HUES6 (cell line): Measurements from ENCODE around the gene OSBPL1A.

Experiments used
- H3K27ac ChIP-seq: 2 replicates; pipeline ENCODE4 v1.7.0; 2013; ENCODE audit warnings: low read depth, mild to moderate bottlenecking, low read length, inconsistent platforms
- H3K27me3 ChIP-seq: 2 replicates; pipeline ENCODE4 v1.6.1; 2013; ENCODE audit warnings: low read length; ENCODE audit not compliant: control insufficient read depth, insufficient read depth
- H3K36me3 ChIP-seq: 2 replicates; pipeline ENCODE4 v1.6.1; 2013; ENCODE audit warnings: low read length; ENCODE audit not compliant: control insufficient read depth, insufficient read depth
- H3K4me1 ChIP-seq: 2 replicates; pipeline ENCODE4 v1.6.1; 2013; ENCODE audit warnings: low read length; ENCODE audit not compliant: control insufficient read depth, insufficient read depth
- H3K4me3 ChIP-seq: 2 replicates; pipeline ENCODE4 v1.5.1; 2013; ENCODE audit warnings: low read depth, low read length
- H3K9ac ChIP-seq: one replicate; pipeline ENCODE4 v1.6.1; 2013; ENCODE audit warnings: mild to moderate bottlenecking, low read length
- H3K9me3 ChIP-seq: 2 replicates; pipeline ENCODE4 v1.6.1; 2013; ENCODE audit warnings: low read depth, low read length; ENCODE audit not compliant: control insufficient read depth, insufficient read depth

The OSBPL1A gene

DNA sequence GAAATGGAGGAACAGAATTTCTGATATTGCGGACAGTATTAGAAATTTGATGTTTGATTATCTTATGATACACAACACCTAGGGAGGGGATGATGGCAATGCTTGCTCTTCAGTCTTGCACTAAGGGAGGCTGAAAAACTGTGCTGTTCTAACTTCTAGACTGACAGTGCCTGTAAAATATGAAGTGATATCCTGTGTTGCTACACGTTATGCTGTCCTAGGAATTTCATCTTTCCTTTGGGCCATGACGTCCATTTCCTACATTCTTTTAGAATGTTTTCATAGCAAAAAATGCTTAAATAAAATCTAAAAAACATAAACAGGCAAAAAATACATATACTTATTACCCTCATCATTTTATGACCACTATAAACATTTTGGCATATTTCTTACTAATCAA, 55.3 kb downstream of the OSBPL1A start:
- Histone ChIP-seq H3K4me3 (no peak overlapping the region), H3K4me1 (no peaks in the 10 kb centered on the region), H3K9me3 (no peaks in the 10 kb centered on the region), H3K36me3 (no peaks in the 10 kb centered on the region), H3K9ac (no peak overlapping the region), H3K27me3 (no peaks in the 10 kb centered on the region), H3K27ac (no peak overlapping the region)

DNA sequence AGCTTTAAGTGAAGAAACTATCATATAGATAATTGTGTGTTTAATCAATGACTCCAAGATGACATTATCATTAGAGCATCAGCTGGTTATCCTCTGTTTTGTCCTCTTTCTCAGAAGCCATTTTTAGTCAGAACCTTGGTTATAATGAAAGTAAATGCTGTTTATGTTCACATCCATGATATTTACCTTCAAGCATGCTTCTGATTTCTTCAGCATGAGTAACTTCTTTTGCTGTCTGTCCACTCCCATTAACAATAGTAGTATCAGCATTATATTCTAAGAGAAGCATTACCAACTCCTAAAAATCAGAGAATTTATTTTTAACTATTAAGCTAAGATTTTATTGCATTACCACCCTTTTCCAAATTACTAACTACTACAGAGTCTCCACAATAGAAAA, 56.3 kb downstream of the OSBPL1A start:
- Histone ChIP-seq H3K9ac (no peak overlapping the region), H3K36me3 (no peaks in the 10 kb centered on the region), H3K9me3 (no peaks in the 10 kb centered on the region), H3K27ac (no peak overlapping the region), H3K4me1 (no peaks in the 10 kb centered on the region), H3K27me3 (no peaks in the 10 kb centered on the region), H3K4me3 (no peak overlapping the region)

DNA sequence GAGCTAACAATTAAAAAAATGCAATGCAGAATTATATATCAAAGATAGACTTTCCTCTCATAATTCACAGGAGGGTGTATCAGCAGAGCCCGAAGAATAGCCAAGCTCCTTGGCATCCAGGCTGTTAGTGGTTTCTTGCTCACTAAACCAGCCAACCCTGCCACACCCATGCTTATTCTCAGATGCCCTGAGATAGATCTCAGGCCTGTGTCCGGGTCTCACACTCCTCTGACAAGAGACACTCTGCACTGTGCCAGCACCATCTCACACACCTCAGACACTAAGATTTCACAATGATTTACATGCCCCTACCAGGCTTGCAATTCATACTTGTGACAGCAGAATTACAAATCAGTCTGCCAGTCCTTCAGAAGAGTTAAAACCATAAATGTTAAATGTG, 64.5 kb downstream of the OSBPL1A start:
- no peak overlapping the region for H3K4me3 ChIP-seq
- H3K36me3 ChIP-seq: peaks cover 24% of the 10 kb centered on the region
- H3K27ac ChIP-seq: no peak overlapping the region
- H3K27me3 ChIP-seq: no peaks in the 10 kb centered on the region
- no peaks in the 10 kb centered on the region for H3K9me3 ChIP-seq
- no peak overlapping the region for H3K9ac ChIP-seq
- no peaks in the 10 kb centered on the region for H3K4me1 ChIP-seq

DNA sequence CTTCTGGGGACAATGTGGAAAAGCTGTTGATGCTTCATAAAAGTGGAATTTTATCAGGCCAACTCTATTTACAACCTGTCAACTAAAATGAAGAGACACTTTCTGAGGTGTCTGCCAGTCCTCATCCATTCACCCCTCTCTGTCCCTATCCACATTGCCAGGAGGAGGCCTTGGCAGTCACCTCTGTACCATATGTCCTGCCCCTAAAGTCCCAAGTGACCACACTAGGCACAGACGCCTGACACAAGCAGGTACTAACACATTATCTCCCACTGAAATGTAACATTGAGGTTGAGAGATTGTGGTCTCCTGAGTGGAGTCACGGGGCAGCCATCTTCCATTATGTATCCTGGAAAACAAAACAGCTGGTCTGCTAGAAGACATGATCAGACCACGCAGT, 71.4 kb downstream of the OSBPL1A start:
- peaks cover 7% of the 10 kb centered on the region; the same call in 1 of the 2 replicates for H3K36me3 ChIP-seq
- H3K4me3 ChIP-seq: no peak overlapping the region
- no peak overlapping the region for H3K9ac ChIP-seq
- H3K4me1 ChIP-seq: no peaks in the 10 kb centered on the region
- H3K27me3 ChIP-seq: no peaks in the 10 kb centered on the region
- no peaks in the 10 kb centered on the region for H3K9me3 ChIP-seq
- no peak overlapping the region for H3K27ac ChIP-seq

DNA sequence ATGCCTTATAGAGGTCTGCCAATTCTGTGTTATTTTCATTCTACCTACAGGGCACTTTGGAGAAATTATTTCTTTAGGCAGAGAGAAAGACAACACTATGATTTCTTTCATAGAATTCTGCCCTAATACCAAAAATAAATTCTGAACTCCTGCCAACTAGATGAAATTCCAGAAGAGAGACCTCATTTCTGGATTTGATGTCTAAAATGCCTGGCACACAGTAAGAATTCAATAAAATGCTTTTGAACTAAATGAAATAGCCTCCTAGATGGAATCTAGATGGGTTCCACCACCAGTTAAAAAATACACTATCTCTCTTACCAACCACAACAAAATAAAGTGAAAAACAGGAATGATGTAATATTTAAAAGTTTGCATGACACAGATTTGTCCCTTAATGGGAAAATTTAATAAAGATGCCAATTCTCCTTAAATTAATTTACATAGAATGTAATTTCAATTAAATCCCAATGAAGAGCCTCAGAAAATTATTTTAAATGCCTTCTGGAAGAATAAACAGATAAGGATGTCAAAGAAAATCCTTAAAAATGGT, 75.0 kb downstream of the OSBPL1A start:
- Histone ChIP-seq H3K36me3 (peaks cover 3% of the 10 kb centered on the region; the same call in 1 of the 2 replicates), H3K27me3 (no peaks in the 10 kb centered on the region), H3K9ac (no peak overlapping the region), H3K27ac (no peak overlapping the region), H3K4me3 (no peak overlapping the region), H3K4me1 (no peaks in the 10 kb centered on the region), H3K9me3 (no peaks in the 10 kb centered on the region)

DNA sequence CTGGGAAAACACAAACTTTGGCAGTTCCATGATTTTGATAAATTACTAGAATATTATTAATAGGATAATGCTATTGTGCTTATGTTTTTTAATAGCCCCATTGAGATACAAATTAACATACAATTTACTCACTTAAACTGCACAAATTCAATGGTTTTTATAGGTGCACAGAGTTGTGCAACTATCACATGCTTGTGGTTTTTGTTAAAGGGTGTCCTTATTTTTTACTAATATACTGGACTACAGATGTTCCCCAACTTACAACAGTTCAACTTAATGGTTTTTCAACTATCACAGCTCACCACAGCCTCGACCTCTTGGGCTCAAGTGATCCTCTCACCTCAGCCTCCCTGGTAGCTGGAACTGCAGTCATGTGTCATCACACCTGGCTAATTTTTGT, 76.6 kb downstream of the OSBPL1A start:
- no peaks in the 10 kb centered on the region for H3K9me3 ChIP-seq
- H3K4me1 ChIP-seq: no peaks in the 10 kb centered on the region
- no peak overlapping the region for H3K9ac ChIP-seq
- no peak overlapping the region for H3K4me3 ChIP-seq
- peaks cover 2% of the 10 kb centered on the region; the same call in 1 of the 2 replicates for H3K36me3 ChIP-seq
- no peaks in the 10 kb centered on the region for H3K27me3 ChIP-seq
- no peak overlapping the region for H3K27ac ChIP-seq

DNA sequence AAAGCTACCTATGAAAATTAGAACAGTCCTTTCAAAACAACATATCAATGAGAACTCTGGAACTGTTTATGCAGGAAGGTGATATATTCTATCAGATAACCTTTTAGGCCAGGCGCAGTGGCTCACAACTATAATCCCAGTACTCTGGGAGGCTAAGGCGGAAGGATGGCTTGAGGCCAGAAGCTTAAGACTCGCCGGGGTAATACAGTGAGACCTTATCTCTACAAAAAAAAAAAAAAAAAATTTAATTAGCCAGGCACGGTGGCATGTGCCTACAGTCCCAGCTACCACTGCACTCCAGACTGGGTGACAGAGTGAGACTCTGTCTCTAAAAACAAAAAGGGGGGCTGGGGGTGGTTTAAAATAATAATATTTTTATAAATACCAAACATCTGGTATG, 77.9 kb downstream of the OSBPL1A start:
- H3K9ac ChIP-seq: no peak overlapping the region
- H3K36me3 ChIP-seq: peaks cover 2% of the 10 kb centered on the region; the same call in 1 of the 2 replicates
- no peaks in the 10 kb centered on the region for H3K9me3 ChIP-seq
- no peaks in the 10 kb centered on the region for H3K4me1 ChIP-seq
- no peaks in the 10 kb centered on the region for H3K27me3 ChIP-seq
- no peak overlapping the region for H3K27ac ChIP-seq
- H3K4me3 ChIP-seq: no peak overlapping the region

DNA sequence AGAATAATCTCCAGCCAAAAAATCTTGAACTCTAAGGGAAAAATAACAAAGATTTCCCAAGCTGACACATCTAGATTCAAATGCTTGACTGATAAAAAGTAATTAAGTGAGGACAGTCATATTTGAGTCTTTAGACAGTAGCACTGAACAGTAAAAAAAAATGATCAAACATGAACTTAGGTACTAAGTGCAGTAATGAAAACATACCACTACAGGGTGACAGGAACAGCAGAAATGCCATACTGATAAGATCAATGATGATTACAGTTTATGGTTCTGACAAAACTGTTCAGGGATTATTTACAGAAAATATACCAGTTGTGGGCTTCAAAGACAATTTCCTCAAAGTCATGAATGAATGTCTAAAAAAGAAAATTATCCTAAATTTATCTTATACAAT, 80.3 kb downstream of the OSBPL1A start:
- H3K36me3 ChIP-seq: peaks cover 6% of the 10 kb centered on the region; the same call in 1 of the 2 replicates
- no peak overlapping the region for H3K9ac ChIP-seq
- no peaks in the 10 kb centered on the region for H3K4me1 ChIP-seq
- H3K27me3 ChIP-seq: no peaks in the 10 kb centered on the region
- no peak overlapping the region for H3K27ac ChIP-seq
- no peak overlapping the region for H3K4me3 ChIP-seq
- no peaks in the 10 kb centered on the region for H3K9me3 ChIP-seq

DNA sequence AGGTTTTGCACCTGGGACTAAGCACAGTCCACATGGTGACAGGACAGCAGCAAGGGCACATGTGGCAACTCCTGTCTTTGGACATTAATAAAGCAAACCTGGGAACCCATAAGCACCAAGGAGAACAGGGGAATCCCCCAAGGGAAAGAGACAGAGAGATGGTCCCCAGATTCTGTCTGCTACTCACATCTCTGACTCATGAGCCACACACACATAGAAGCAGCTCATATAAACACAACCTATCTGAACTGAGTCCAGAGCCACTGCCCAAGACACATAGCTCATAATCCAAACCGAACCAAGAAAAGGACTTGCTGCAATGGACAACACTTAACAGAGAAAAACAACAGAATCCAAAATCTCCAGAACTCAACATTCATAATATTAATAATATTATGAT, 82.5 kb downstream of the OSBPL1A start:
- H3K27ac ChIP-seq: no peak overlapping the region
- H3K9me3 ChIP-seq: no peaks in the 10 kb centered on the region
- no peaks in the 10 kb centered on the region for H3K27me3 ChIP-seq
- H3K4me1 ChIP-seq: no peaks in the 10 kb centered on the region
- H3K36me3 ChIP-seq: peaks cover 15% of the 10 kb centered on the region; the same call in 1 of the 2 replicates
- H3K4me3 ChIP-seq: no peak overlapping the region
- no peak overlapping the region for H3K9ac ChIP-seq

DNA sequence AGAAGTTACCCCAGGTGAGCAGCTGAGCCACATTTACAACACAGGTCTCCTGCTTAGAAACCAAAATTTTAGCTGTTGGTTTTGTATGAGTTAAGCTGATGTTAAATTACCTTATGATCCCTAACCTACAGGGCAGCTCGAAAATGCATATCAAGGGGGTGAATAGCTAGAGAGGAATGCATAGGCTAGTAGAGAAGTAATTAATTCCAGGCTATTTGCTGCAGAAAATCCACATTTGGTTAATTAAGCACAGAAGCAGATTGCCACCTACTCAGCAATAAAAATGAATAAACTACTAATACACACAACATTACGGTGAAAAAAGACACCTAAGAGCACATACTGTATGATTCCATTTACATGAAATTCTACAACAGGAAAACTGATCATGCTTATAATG, 91.4 kb downstream of the OSBPL1A start:
- no peaks in the 10 kb centered on the region for H3K4me1 ChIP-seq
- H3K27me3 ChIP-seq: no peaks in the 10 kb centered on the region
- no peaks in the 10 kb centered on the region for H3K9me3 ChIP-seq
- peaks cover 20% of the 10 kb centered on the region; the same call in 1 of the 2 replicates for H3K36me3 ChIP-seq
- no peak overlapping the region for H3K9ac ChIP-seq
- H3K27ac ChIP-seq: no peak overlapping the region
- no peak overlapping the region for H3K4me3 ChIP-seq

DNA sequence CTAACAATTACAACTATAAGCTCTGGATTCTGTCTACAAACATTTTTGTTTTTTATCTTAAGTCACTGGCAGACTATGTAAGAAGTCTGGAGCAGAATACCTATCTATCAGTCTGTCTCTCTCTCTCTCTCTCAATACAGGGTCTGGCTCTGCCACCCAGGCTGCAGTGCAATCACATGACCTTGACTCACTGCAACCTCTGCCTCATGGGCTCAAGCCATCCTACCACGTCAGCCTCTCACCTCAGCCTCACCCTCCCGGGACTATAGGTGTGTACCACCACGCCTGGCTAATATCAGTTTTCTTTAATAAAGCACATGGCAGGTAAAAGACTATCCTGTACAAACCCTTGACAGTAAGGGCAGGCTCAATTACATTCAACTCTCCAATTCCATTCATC, 96.9 kb downstream of the OSBPL1A start:
- Histone ChIP-seq H3K9ac (no peak overlapping the region), H3K27me3 (no peaks in the 10 kb centered on the region), H3K27ac (no peak overlapping the region), H3K4me1 (no peaks in the 10 kb centered on the region), H3K36me3 (peaks cover 15% of the 10 kb centered on the region; the same call in 1 of the 2 replicates), H3K4me3 (no peak overlapping the region), H3K9me3 (no peaks in the 10 kb centered on the region)

DNA sequence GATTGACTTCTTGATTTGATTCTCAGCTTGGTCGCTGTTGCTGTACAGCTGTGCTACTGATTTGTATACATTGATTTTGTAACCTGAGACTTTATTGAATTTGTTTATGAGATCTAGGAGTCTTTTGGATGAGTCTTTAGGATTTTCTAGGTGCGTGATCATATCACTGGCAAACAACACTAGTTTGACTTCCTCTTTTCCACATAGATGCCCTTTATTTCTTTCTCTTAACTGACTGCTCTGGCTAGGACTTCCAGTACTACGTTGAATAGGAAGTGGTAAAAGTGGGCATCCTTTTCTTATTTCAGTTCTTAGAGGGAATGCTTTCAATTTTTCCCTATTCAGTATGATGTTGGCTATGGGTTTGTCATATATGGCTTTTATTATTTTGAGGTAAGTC, 101.3 kb downstream of the OSBPL1A start:
- Histone ChIP-seq H3K27me3 (no peaks in the 10 kb centered on the region), H3K4me1 (peaks cover 5% of the 10 kb centered on the region; the same call in 1 of the 2 replicates), H3K27ac (no peak overlapping the region), H3K36me3 (no peaks in the 10 kb centered on the region), H3K9me3 (no peaks in the 10 kb centered on the region), H3K9ac (no peak overlapping the region), H3K4me3 (no peak overlapping the region)
